GM23338 (cell line): Measurements from ENCODE around the gene HOXA5. TPM values are rescaled to one million over a fixed set of nuclear protein-coding genes. Genes with fewer than 3 reads are reported as not detected.

ENCODE experiments used
- ATAC-seq: fragments of 200-7000 bp; cut with Tn5 transposase; 3 replicates; pipeline ENCODE4 v1.9.1; 2020
- DNase-seq: peaks from one replicate; pipeline ENCODE4 v3.0.0-alpha.2; 2015; ENCODE audit warnings: low spot score
- H2AFZ ChIP-seq: fragments of 200-600 bp; sonication (generic); 2 replicates; pipeline ENCODE4 v1.8.0; 2016; ENCODE audit warnings: antibody characterized with exemption, mild to moderate bottlenecking, moderate library complexity
- H3F3A ChIP-seq: fragments of 200-600 bp; sonication (generic); replicated peaks from 2 replicates; pipeline ENCODE4 v1.8.0; 2017; ENCODE audit warnings: antibody characterized with exemption, mixed run types, low read depth
- H3K27ac ChIP-seq: fragments of 200-600 bp; sonication (generic); 2 replicates; pipeline ENCODE4 v1.6.1; 2016; ENCODE audit warnings: low read depth
- H3K27me3 ChIP-seq: fragments of 200-600 bp; sonication (generic); 2 replicates; pipeline ENCODE4 v1.8.0; 2016; ENCODE audit warnings: mild to moderate bottlenecking, mixed run types, moderate library complexity; ENCODE audit not compliant: insufficient read depth
- H3K36me3 ChIP-seq: fragments of 200-600 bp; sonication (generic); 2 replicates; pipeline ENCODE4 v1.8.0; 2016; ENCODE audit warnings: mild to moderate bottlenecking; ENCODE audit not compliant: insufficient read depth
- H3K4me1 ChIP-seq: fragments of 200-600 bp; sonication (generic); 2 replicates; pipeline ENCODE4 v1.8.0; 2016; ENCODE audit warnings: mild to moderate bottlenecking, moderate library complexity; ENCODE audit not compliant: insufficient read depth
- H3K4me2 ChIP-seq: fragments of 200-600 bp; sonication (generic); 2 replicates; pipeline ENCODE4 v1.7.1; 2017; ENCODE audit warnings: mixed run types
- H3K4me3 ChIP-seq: fragments of 200-600 bp; sonication (generic); 2 replicates; pipeline ENCODE4 v1.6.1; 2016; ENCODE audit warnings: mixed run types
- H3K79me2 ChIP-seq: fragments of 200-600 bp; sonication (generic); replicated peaks from 2 replicates; pipeline ENCODE4 v1.8.0; 2017; ENCODE audit warnings: mild to moderate bottlenecking; ENCODE audit not compliant: insufficient read depth
- H3K9me2 ChIP-seq: fragments of 200-600 bp; sonication (generic); 2 replicates; pipeline ENCODE4 v1.8.0; 2017; ENCODE audit not compliant: insufficient read depth
- H4K20me1 ChIP-seq: fragments of 200-600 bp; sonication (generic); replicated peaks from 2 replicates; pipeline ENCODE4 v1.8.0; 2017; ENCODE audit warnings: mild to moderate bottlenecking; ENCODE audit not compliant: insufficient read depth
- H3K27ac Mint-ChIP-seq: 2 replicates; pipeline ENCODE4 v1.8.0; 2020; ENCODE audit warnings: inconsistent platforms, mild to moderate bottlenecking, moderate library complexity, mixed read lengths
- H3K27me3 Mint-ChIP-seq: 3 replicates; pipeline ENCODE4 v1.8.0; 2022; ENCODE audit warnings: low read depth, mild to moderate bottlenecking, moderate library complexity, mixed read lengths, inconsistent platforms; ENCODE audit not compliant: insufficient read depth, poor library complexity
- H3K36me3 Mint-ChIP-seq: 3 replicates; pipeline ENCODE4 v1.8.0; 2021; ENCODE audit warnings: low read depth, mild to moderate bottlenecking, inconsistent platforms, moderate library complexity, mixed read lengths
- H3K4me1 Mint-ChIP-seq: 3 replicates; pipeline ENCODE4 v1.8.0; 2020; ENCODE audit warnings: mild to moderate bottlenecking, inconsistent platforms, mixed read lengths
- H3K4me3 Mint-ChIP-seq: 3 replicates; pipeline ENCODE4 v1.8.0; 2021; ENCODE audit warnings: moderate library complexity, mild to moderate bottlenecking, inconsistent platforms, mixed read lengths
- H3K9me3 Mint-ChIP-seq: 3 replicates; pipeline ENCODE4 v1.8.0; 2020; ENCODE audit warnings: moderate library complexity, mild to moderate bottlenecking, inconsistent platforms, mixed read lengths
- CREB1 ChIP-seq: fragments of 250-450 bp; sonication (Bioruptor Pico); IDR thresholded peaks from 2 replicates; pipeline ENCODE4 v1.5.0; 2020; ENCODE audit warnings: low read depth, mild to moderate bottlenecking, moderate library complexity
- CTCF ChIP-seq, 2 experiments: fragments of 200-600 bp in 1 of 2; sonication (generic) in 1 of 2; conservative IDR thresholded peaks; 2 replicates each; pipeline versions ENCODE4 v1.5.1 to v1.6.1; 2016 to 2017; ENCODE audit warnings: antibody characterized with exemption in 2 of 2, low read depth in 2 of 2, mild to moderate bottlenecking in 2 of 2, moderate library complexity in 1 of 2
- EZH2 ChIP-seq: fragments of 200-600 bp; sonication (generic); IDR thresholded peaks from one replicate; pipeline ENCODE4 v1.8.0; 2017; ENCODE audit warnings: antibody characterized with exemption, mild to moderate bottlenecking, low read depth; ENCODE audit not compliant: unreplicated experiment
- EZH2phosphoT487 ChIP-seq: fragments of 200-600 bp; sonication (generic); IDR thresholded peaks from one replicate; pipeline ENCODE4 v1.8.1; 2018; ENCODE audit warnings: antibody characterized with exemption; ENCODE audit not compliant: unreplicated experiment
- JUNB ChIP-seq: IDR thresholded peaks from one replicate; pipeline ENCODE4 v1.6.1; 2016; ENCODE audit warnings: antibody characterized with exemption; ENCODE audit not compliant: unreplicated experiment
- NANOG ChIP-seq: IDR thresholded peaks from 2 replicates; pipeline ENCODE4 v1.6.1; 2016; ENCODE audit warnings: antibody characterized with exemption, borderline replicate concordance
- POLR2AphosphoS5 ChIP-seq: IDR thresholded peaks from 2 replicates; pipeline ENCODE4 v1.6.1; 2016; ENCODE audit warnings: antibody characterized with exemption, low read depth
- REST ChIP-seq: IDR thresholded peaks from one replicate; pipeline ENCODE4 v1.6.1; 2018; ENCODE audit warnings: antibody characterized with exemption; ENCODE audit not compliant: unreplicated experiment
- STAT1 ChIP-seq: IDR thresholded peaks from one replicate; pipeline ENCODE4 v1.6.1; 2016; ENCODE audit warnings: antibody characterized with exemption; ENCODE audit not compliant: unreplicated experiment
- ZNF114 ChIP-seq: fragments of 250-450 bp; sonication (Bioruptor Pico); IDR thresholded peaks from 2 replicates; pipeline ENCODE4 v1.5.0; 2020; ENCODE audit warnings: mild to moderate bottlenecking, moderate library complexity
- polyA plus RNA-seq: library from polyadenylated mRNA; unstranded; fragments of >200 nt; fragmentation: Nextera tagmentation; extraction: Ambion mirVana; gene quantifications from 2 replicates; pipeline ENCODE4 v1.2.1, GENCODE V29; 2016
- total RNA-seq: library from RNA; depleted of rRNA; stranded (reverse); fragments of >200 nt; shearing (Covaris generic); gene quantifications from 2 replicates; pipeline ENCODE4 v1.2.3, GENCODE V29; 2014
- TF ChIP-seq, protein P1 (sequence below): IDR thresholded peaks from 2 replicates; pipeline ENCODE4 v1.6.1; 2016; ENCODE audit warnings: antibody characterized with exemption

HOXA5 gene
- total and polyA plus RNA-seq, 2 experiments from 2014 or later = not detected

DNA sequence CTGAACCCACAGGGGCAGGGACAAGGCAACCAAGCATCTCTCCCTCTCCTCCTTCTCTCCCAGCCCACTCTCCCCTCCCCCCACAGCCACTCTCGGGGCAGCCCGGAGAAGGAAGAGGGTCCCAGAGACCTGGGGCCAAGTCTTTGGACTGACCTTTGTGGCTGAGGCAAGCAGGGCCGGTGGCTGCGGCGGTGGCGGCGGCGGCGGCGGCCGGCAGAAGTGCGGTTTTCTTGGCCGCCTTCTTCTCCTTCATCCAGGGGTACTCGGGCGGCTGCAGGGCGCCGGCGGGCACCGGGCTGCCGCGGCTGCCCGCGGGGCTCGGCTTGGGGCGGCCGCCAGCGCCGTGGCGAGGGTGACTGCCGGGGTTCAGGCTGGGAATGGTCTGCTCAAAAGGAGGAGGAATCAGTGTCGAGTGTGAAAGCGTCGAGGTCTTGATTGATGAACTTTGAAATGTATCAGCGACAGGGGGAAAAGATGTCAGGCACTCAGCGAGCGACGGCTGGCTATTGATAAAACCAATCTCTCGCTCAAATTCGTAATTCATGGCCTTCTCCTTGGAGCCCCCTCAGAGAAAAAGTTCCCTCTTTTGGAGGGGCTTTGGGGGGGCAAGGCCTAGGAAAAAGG, 41.4 kb downstream of the HOXA5 start (continued):
- TF ChIP-seq REST (no peak), EZH2phosphoT487 (peak; percentile 82), JUNB (no peak), CREB1 (CRISPR knock-in tag) (no peak), ZNF114 (no peak), CTCF (conservative IDR thresholded peaks at IDR 0.05; ENCODE audit: low read depth in 2 of 2) (no peak), POLR2AphosphoS5 (no peak), STAT1 (no peak), NANOG (no peak)
- TF ChIP-seq, protein P1, sequence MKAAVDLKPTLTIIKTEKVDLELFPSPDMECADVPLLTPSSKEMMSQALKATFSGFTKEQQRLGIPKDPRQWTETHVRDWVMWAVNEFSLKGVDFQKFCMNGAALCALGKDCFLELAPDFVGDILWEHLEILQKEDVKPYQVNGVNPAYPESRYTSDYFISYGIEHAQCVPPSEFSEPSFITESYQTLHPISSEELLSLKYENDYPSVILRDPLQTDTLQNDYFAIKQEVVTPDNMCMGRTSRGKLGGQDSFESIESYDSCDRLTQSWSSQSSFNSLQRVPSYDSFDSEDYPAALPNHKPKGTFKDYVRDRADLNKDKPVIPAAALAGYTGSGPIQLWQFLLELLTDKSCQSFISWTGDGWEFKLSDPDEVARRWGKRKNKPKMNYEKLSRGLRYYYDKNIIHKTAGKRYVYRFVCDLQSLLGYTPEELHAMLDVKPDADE = no peak

DNA sequence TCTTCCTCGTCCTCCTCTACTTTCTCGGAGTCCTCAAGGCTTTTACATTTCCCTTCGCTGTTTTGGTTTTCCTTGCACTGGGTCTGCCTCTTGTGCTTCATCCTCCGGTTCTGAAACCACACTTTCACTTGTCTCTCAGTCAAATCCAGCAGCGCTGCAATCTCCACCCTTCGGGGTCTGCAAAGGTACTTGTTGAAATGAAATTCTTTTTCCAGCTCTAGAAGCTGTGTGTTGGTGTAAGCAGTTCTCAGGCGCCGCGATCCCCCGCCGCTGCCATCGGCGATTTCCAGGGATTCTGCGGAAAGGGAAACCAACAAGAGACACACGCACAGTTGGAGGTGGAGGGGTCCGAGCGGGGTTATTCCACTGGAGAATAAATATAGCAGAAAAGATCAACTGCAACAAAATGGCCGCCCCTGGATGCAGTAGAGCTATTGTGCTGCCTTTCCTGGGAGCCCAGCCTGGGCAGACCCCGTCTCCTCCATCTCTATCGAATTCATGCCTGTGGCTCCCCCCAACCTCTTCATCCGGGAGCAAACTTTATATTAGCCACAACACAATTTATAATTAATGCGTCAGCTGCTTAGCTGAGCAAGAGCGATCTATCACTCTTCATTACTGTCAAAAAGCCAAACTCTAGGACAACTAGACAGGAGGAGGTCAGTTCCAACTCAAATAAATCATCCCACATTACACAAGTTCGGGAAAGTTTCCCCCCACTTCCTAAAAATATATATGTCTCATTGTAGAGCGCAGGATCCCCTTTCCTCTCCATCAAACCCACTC, 42.1 kb downstream of the HOXA5 start:
- Mint-ChIP-seq H3K36me3 (no peaks in the 10 kb centered on the region), H3K9me3 (peaks cover 4% of the 10 kb centered on the region; the same call in 1 of the 3 replicates), H3K4me3 (peak overlapping the region; percentile 37; the same call in 2 of the 3 replicates), H3K27me3 (peaks cover 100% of the 10 kb centered on the region), H3K27ac (no peak overlapping the region), H3K4me1 (peaks cover 42% of the 10 kb centered on the region)
- Histone ChIP-seq H3F3A (peaks cover 61% of the 10 kb centered on the region), H3K4me1 (peaks cover 47% of the 10 kb centered on the region), H3K9me2 (no peaks in the 10 kb centered on the region), H2AFZ (peak overlapping the region; percentile 74), H3K27me3 (peaks cover 100% of the 10 kb centered on the region), H3K27ac (no peak overlapping the region), H3K4me2 (peak overlapping the region; percentile 76), H4K20me1 (peaks cover 73% of the 10 kb centered on the region), H3K4me3 (peak overlapping the region; percentile 46), H3K36me3 (no peaks in the 10 kb centered on the region), H3K79me2 (no peaks in the 10 kb centered on the region)
- TF ChIP-seq EZH2phosphoT487 (peak; percentile 53), EZH2 (peak; percentile 97), CREB1 (CRISPR knock-in tag) (no peak)
- no peak for DNase-seq
- ATAC-seq = 0 out of 3 replicates have a peak, but pooled peaks have one; percentile 2
